SK-N-SH (cell line): ENCODE measurements around the gene PRR20G. TPM values are rescaled to one million over a fixed set of nuclear protein-coding genes. Genes with fewer than 3 reads are reported as not detected.
A peak's percentile ranks its signal among the peaks of the same experiment; 100 is the strongest.

Experiments
- CTCF ChIA-PET: fragments of 300-600, 350-600 bp; formaldehyde crosslinking; extraction: SDS; loops from one replicate; lab custom pipeline; 2021; lab: Yijun Ruan, JAX
- POLR2A ChIA-PET: fragments of 350-600 bp; sonication (Branson Sonifier 250); formaldehyde crosslinking; extraction: SDS; loops from one replicate; lab custom pipeline; 2020; ENCODE audit warnings: antibody characterized with exemption, inconsistent platforms; lab: Yijun Ruan, JAX
- DNase-seq: peaks from one replicate; pipeline ENCODE4 v3.0.0; 2012
- H2AFZ ChIP-seq: fragments of 200-600 bp; sonication (generic); 2 replicates; pipeline ENCODE4 v1.8.1; 2016; ENCODE audit warnings: antibody characterized with exemption, mild to moderate bottlenecking, low read depth
- H3F3A ChIP-seq: fragments of 200-600 bp; sonication (generic); replicated peaks from 2 replicates; pipeline ENCODE3; 2016; ENCODE audit warnings: antibody characterized with exemption, mild to moderate bottlenecking; ENCODE audit not compliant: insufficient read depth
- H3K27ac ChIP-seq, 2 experiments: fragments of 200-500 bp in 1 of 2; fragments of 200-600 bp in 1 of 2; sonication (Bioruptor generic) in 1 of 2; sonication (generic), shearing (Covaris generic) in 1 of 2; 2 replicates each; pipeline versions ENCODE4 v1.5.1 to v1.6.1; 2014 to 2016; ENCODE audit warnings: low read depth in 2 of 2, inconsistent platforms in 1 of 2, low read length in 1 of 2, mild to moderate bottlenecking in 1 of 2, mixed read lengths in 1 of 2
- H3K27me3 ChIP-seq: fragments of 200-600 bp; sonication (generic), shearing (Covaris generic); 2 replicates; pipeline ENCODE4 v1.6.1; 2016; ENCODE audit warnings: mixed run types; ENCODE audit not compliant: insufficient read depth
- H3K36me3 ChIP-seq, 2 experiments: fragments of 200-500 bp in 1 of 2; fragments of 200-600 bp in 1 of 2; sonication (Bioruptor generic) in 1 of 2; sonication (generic) in 1 of 2; replicated peaks in 1 of 2; 2 replicates each; pipeline versions ENCODE3 to v1.5.1; 2014 to 2016; ENCODE audit warnings: low read length in 1 of 2, mild to moderate bottlenecking in 1 of 2; ENCODE audit not compliant: insufficient read depth in 2 of 2, control insufficient read depth in 1 of 2
- H3K4me1 ChIP-seq, 2 experiments: fragments of 200-500 bp in 1 of 2; fragments of 200-600 bp in 1 of 2; sonication (Bioruptor generic) in 1 of 2; sonication (generic), shearing (Covaris generic) in 1 of 2; 2 replicates each; pipeline versions ENCODE4 v1.5.1 to v1.6.1; 2014 to 2016; ENCODE audit warnings: low read depth in 1 of 2, low read length in 1 of 2, mixed run types in 1 of 2; ENCODE audit not compliant: insufficient read depth in 2 of 2, control insufficient read depth in 1 of 2
- H3K4me2 ChIP-seq: fragments of 200-600 bp; sonication (generic), shearing (Covaris generic); 2 replicates; pipeline ENCODE4 v1.6.1; 2017; ENCODE audit warnings: mixed run types
- H3K4me3 ChIP-seq, 2 experiments: fragments of 200-500 bp in 1 of 2; fragments of 200-600 bp in 1 of 2; sonication (Bioruptor generic) in 1 of 2; sonication (generic), shearing (Covaris generic) in 1 of 2; 2 replicates each; pipeline versions ENCODE4 v1.5.1 to v1.8.1; 2014 to 2016; ENCODE audit warnings: low read depth in 2 of 2, inconsistent platforms in 1 of 2, low read length in 1 of 2, mild to moderate bottlenecking in 1 of 2, mixed read lengths in 1 of 2, moderate library complexity in 1 of 2
- H3K79me2 ChIP-seq: fragments of 200-600 bp; sonication (generic); 2 replicates; pipeline ENCODE4 v1.8.1; 2017; ENCODE audit warnings: mild to moderate bottlenecking; ENCODE audit not compliant: insufficient read depth
- H3K9ac ChIP-seq: fragments of 200-600 bp; sonication (generic); 2 replicates; pipeline ENCODE4 v1.6.1; 2017; ENCODE audit warnings: mixed run types
- H3K9me2 ChIP-seq: fragments of 200-600 bp; sonication (generic); 2 replicates; pipeline ENCODE4 v1.6.1; 2017; ENCODE audit warnings: mixed run types
- H3K9me3 ChIP-seq: fragments of 200-600 bp; sonication (generic); 2 replicates; pipeline ENCODE4 v1.6.1; 2017; ENCODE audit warnings: mixed run types, mild to moderate bottlenecking, moderate library complexity
- H4K20me1 ChIP-seq: fragments of 200-600 bp; sonication (generic); 2 replicates; pipeline ENCODE4 v1.6.1; 2017; ENCODE audit warnings: mild to moderate bottlenecking, mixed run types; ENCODE audit not compliant: insufficient read depth
- CHD2 ChIP-seq: fragments of 150-350 bp; IDR thresholded peaks from 2 replicates; pipeline ENCODE4 v1.6.1; 2018; ENCODE audit warnings: low read length; ENCODE audit not compliant: partially characterized antibody
- EP300 ChIP-seq, 2 experiments: IDR thresholded peaks; 2 replicates each; pipeline versions ENCODE4 v1.4.0 to v1.6.1; 2012; ENCODE audit warnings: borderline replicate concordance in 1 of 2, low read depth in 1 of 2, low read length in 1 of 2
- EZH2phosphoT487 ChIP-seq: fragments of 200-600 bp; sonication (generic); IDR thresholded peaks from 2 replicates; pipeline ENCODE4 v1.6.1; 2017; ENCODE audit warnings: low read depth, mixed run types, mild to moderate bottlenecking, antibody characterized with exemption, moderate library complexity, borderline replicate concordance
- GABPA ChIP-seq: IDR thresholded peaks from 2 replicates; pipeline ENCODE4 v1.4.0; 2012; ENCODE audit warnings: low read depth, mild to moderate bottlenecking
- IRF3 ChIP-seq: fragments of 150-350 bp; IDR thresholded peaks from 2 replicates; pipeline ENCODE4 v1.6.1; 2016; ENCODE audit warnings: mild to moderate bottlenecking, low read depth, low read length
- MEF2A ChIP-seq: IDR thresholded peaks from 2 replicates; pipeline ENCODE4 v1.4.0; 2012; ENCODE audit warnings: low read depth, borderline replicate concordance
- MXI1 ChIP-seq: IDR thresholded peaks from 2 replicates; pipeline ENCODE4 v1.6.1; 2012; ENCODE audit warnings: mild to moderate bottlenecking, low read depth, low read length, improper control_type of control experiment
- NFIC ChIP-seq: IDR thresholded peaks from 2 replicates; pipeline ENCODE4 v1.4.0; 2012; ENCODE audit warnings: borderline replicate concordance
- PBX3 ChIP-seq: IDR thresholded peaks from 2 replicates; pipeline ENCODE4; 2012
- POLR2AphosphoS5 ChIP-seq: IDR thresholded peaks from 2 replicates; pipeline ENCODE4 v1.6.1; 2012; ENCODE audit warnings: low read depth, low read length
- RCOR1 ChIP-seq: fragments of 150-350 bp; IDR thresholded peaks from 2 replicates; pipeline ENCODE4 v1.6.1; 2017; ENCODE audit warnings: antibody characterized with exemption, low read length
- RXRA ChIP-seq: IDR thresholded peaks from 2 replicates; pipeline ENCODE4 v1.4.0; 2012; ENCODE audit warnings: low read depth, mild to moderate bottlenecking, borderline replicate concordance
- SMC3 ChIP-seq: IDR thresholded peaks from 2 replicates; pipeline ENCODE4 v1.6.1; 2012; ENCODE audit warnings: low read depth, low read length, improper control_type of control experiment
- TCF12 ChIP-seq: IDR thresholded peaks from 2 replicates; pipeline ENCODE4 v1.4.0; 2012
- USF1 ChIP-seq: IDR thresholded peaks from 2 replicates; pipeline ENCODE4 v1.4.0; 2012; ENCODE audit warnings: low read depth, borderline replicate concordance
- YY1 ChIP-seq: IDR thresholded peaks from 2 replicates; pipeline ENCODE4 v1.4.0; 2012; ENCODE audit warnings: low read depth, mild to moderate bottlenecking
- WGBS: methylation state at CpG from one replicate; pipeline ENCODE4 v1.1.6; 2017; ENCODE audit warnings: low lambda C conversion rate; 5-methylcytosine and 5-hydroxymethylcytosine counted together
- polyA plus RNA-seq, 3 experiments: library from polyadenylated mRNA; depleted of rRNA; stranded (reverse); fragments of >200 nt; gene quantifications; 2 replicates each; pipeline ENCODE4 v1.2.3, GENCODE V29; 2012

The PRR20G gene
- polyA plus RNA-seq, 1 of the 3 experiments (the other 2 are of a cell fraction): not detected

GRCh38 chr3:127304121-127304744 lies 16.4 kb upstream of the PRR20G start:
- Histone ChIP-seq H3K4me1 (peaks cover 0 to 31% of the 10 kb centered on the region in 2 experiments; a peak in 2 of 4 replicates), H4K20me1 (no peaks in the 10 kb centered on the region), H3K9ac (no peak overlapping the region), H3F3A (no peaks in the 10 kb centered on the region), H2AFZ (no peak overlapping the region), H3K79me2 (no peaks in the 10 kb centered on the region), H3K27me3 (peaks cover 6% of the 10 kb centered on the region; the same call in 1 of the 2 replicates), H3K36me3 (no peaks in the 10 kb centered on the region), H3K4me2 (no peak overlapping the region), H3K9me3 (no peaks in the 10 kb centered on the region), H3K27ac (no peak overlapping the region; a peak in 1 of 4 replicates), H3K4me3 (peak overlapping the region in 1 of 2 experiments; percentile 28; a peak in 2 of 4 replicates), H3K9me2 (no peaks in the 10 kb centered on the region)
- peak; percentile 80 for DNase-seq
- ChIA-PET POLR2A (interaction anchor here (0.6 to 0.9 kb wide), 2 partner anchors 133 to 170 kb away, joined by 3 read pairs; no protein-coding TSS in a partner anchor), CTCF (interaction anchor here (0.8 to 1.9 kb wide), 8 partner anchors 10 to 552 kb away, joined by 3 to 6 read pairs (median 3); partner anchors contain the start of gene PRR23E)
- no peak for TF ChIP-seq USF1
- no peak for TF ChIP-seq SMC3
- no peak for TF ChIP-seq CHD2
- no peak for TF ChIP-seq MEF2A
- TF ChIP-seq EZH2phosphoT487: no peak
- TF ChIP-seq RXRA: no peak
- no peak for TF ChIP-seq IRF3
- no peak for TF ChIP-seq NFIC
- TF ChIP-seq YY1: no peak
- TF ChIP-seq RCOR1: no peak
- no peak for TF ChIP-seq TCF12
- TF ChIP-seq POLR2AphosphoS5: no peak
- TF ChIP-seq PBX3: no peak
- no peak for TF ChIP-seq EP300 (IDR thresholded peaks at IDR 0.05; ENCODE audit: borderline replicate concordance in 1 of 2, low read depth in 1 of 2, low read length in 1 of 2)
- no peak for TF ChIP-seq MXI1
- no peak for TF ChIP-seq GABPA
- WGBS: 16% methylated on average over 12 of the region's 25 CpGs
